Muscle of arm (tissue), 12 donors: ENCODE measurements around the gene DCDC2B. TPM values are rescaled to one million over a fixed set of nuclear protein-coding genes. Genes with fewer than 3 reads are reported as not detected.
A peak's percentile ranks its signal among the peaks of the same experiment; 100 is the strongest.

Source experiments
- DNase-seq: peaks from one replicate; pipeline ENCODE4 v3.0.0-alpha.2; 2013
- polyA plus RNA-seq, 12 donors: library from polyadenylated mRNA; unstranded; fragments of 120-200 nt; gene quantifications; one replicate each; pipeline ENCODE4 v1.2.1, GENCODE V29; 2013; ENCODE audit not compliant: insufficient read length in 12 of 12

Gene DCDC2B
- polyA plus RNA-seq, 12 donors: 0.17 to 1.3 (median 0.47) TPM; not detected in 2

GRCh38 chr1:32195972-32196823 lies 12.7 kb upstream of the DCDC2B start:
- no peak for DNase-seq

GRCh38 chr1:32197074-32197473 lies 11.8 kb upstream of the DCDC2B start:
- DNase-seq: no peak

DNA sequence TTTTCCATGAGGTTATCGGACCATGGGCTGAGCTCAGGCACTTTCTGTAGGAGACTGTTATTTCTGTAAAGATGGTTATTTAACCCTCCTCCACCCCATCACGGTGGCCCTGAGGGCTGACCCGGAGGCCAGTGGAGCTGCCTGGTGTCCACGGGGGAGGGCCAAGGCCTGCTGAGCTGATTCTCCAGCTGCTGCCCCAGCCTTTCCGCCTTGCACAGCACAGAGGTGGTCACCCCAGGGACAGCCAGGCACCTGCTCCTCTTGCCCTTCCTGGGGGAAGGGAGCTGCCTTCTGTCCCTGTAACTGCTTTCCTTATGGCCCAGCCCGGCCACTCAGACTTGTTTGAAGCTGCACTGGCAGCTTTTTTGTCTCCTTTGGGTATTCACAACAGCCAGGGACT lies 11.1 kb upstream of the DCDC2B start:
- DNase-seq: no peak

GRCh38 chr1:32198237-32199042 lies 10.4 kb upstream of the DCDC2B start:
- DNase-seq: no peak

DNA sequence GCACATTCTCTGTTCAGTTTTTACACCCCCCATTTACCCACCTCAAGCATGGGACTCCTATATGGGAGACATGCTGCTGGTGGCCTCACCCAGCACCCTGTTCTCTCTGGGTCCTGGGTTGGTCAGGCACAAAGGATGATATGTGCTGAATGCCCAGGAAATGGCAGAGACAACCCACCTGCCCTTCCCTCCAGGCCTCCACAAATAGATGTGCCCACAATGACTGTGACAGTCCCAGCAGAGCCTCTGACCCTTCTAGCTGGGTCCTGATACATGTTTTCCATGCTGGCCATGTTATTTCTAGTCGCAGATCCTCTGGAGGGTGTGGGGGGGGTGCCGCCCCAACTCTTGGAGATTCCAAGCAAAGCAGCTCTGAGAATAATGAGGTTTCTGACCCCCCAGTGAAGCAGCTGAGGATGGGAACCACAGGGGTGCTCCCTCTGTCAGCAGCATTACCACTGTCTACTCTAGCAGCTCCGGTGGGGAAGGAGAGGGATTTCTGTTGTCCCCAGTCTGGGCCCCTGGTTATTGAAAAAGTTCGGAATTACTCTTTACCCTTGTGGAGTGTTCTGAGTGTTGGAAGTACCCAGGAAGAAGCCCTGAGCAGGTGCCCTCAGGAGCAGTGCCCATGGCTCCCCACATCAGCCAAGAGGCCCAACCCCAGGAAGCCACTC lies 9.7 kb upstream of the DCDC2B start:
- no peak for DNase-seq

GRCh38 chr1:32199717-32200072 lies 9.2 kb upstream of the DCDC2B start:
- no peak for DNase-seq

DNA sequence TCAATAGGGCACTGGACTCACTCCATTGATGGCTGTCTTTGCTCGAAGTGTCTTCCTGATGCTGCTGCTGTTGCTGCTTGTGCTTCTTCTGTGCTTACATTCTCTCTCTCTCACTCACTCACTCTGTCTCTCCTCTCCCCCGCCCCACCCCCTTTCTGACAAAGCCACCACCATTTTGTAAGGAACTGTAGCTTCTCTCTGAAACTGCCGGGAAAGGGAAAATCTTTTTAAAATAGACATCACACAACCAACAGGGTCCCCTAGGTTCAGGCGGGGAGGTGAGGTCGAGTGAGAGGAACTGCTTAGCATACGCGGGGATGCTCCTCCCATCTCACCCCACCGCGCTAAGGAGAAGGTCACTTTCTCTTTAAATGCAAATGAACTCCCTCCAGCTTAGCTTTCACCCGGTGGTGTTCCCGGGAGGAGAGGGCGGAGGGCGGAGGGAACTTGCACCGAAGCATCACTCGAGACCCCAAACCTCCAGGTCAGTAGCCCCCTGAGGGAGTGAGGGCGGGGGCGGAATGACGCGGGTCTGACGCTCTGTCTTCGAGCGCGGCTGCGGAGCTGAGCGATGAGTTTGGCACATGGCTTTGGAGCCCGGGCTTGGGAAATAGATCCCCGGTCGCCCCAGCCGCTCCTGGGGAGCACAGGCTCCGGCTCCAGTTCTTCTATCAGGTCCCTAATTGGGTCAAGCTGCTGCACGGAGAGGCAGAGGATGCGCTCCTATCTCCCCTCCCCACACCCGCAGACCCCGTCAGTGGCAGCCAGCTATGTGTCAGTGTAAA lies 8.5 kb upstream of the DCDC2B start, which contains the start of gene CCDC28B:
Gene CCDC28B (plus strand): TSS at position 370 of the 785 bp plus-strand sequence. CDS start 1,341 bp downstream, outside the sequence.
- DNase-seq: peak; percentile 85

GRCh38 chr1:32201011-32201855 lies 7.7 kb upstream of the DCDC2B start:
- DNase-seq: peak; percentile 67

DNA sequence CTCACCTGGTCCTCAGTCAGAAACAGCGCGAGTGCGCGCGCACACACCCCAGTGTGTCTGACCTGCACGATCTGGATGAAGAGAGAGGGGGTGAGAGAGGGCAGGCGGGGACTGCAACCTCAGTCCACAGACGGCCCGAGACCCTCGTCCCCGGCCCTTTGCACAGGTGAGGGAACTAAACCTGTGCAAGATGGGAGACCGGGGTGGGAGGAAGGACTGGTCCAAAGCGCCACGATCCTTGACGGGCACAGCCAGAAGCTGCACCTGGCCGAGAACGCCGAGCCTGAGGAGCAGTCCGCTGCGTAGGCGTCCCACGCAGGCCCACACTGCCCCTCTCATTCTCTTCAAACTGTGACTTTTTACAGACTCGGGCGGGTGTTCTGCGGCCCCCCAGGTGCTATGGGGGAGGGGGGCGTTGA lies 3.9 kb upstream of the DCDC2B start:
- DNase-seq: no peak

DNA sequence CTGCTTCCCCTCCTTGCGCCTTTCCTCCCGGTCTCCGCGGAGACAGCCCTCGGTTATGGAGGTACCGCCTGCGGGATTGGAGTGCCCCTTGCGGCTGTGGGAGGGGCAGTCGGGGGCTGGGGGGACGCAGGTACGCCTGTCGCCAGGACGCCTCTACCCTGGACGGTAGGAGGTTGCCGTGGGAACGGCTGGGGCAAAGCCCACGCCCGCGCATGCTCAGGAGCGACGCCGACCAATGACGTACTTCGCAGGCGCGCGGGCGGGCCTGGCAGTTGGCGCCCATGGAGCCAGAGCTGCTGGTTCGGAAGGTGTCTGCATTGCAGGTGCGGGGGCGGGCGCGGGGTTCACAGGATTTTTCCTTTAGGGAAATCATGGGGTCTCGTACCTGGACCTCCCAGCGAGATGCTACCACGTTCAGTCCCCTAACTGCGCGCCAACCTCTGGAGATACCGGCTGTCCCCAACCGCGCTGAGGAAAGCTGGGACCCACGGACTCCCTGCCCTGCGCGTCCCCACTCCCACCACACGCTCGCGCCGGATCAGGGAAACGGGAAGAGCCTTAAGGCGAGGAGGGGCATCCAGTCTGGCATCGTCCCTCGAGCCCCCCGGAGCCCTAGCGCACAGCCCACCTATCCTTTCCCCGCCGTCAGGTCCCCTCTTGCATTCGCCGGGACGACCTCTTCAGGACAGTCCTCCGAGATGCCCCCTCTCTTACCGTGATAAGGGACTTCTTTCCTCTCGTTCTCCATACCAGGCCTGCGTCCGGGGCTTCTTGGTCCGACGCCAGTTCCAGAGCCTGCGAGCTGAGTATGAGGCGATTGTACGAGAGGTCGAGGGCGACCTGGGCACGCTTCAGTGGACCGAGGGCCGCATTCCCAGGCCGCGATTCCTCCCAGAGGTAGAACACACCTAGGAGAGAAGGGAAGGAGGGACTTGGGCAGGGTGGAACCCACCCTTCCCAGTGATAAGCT lies 3.2 kb upstream of the DCDC2B start, which contains the start of gene IQCC:
Gene IQCC (plus strand): TSS at position 271 of the 970 bp plus-strand sequence. CDS start 11 bp downstream, at position 282.
- DNase-seq: peak; percentile 88

DNA sequence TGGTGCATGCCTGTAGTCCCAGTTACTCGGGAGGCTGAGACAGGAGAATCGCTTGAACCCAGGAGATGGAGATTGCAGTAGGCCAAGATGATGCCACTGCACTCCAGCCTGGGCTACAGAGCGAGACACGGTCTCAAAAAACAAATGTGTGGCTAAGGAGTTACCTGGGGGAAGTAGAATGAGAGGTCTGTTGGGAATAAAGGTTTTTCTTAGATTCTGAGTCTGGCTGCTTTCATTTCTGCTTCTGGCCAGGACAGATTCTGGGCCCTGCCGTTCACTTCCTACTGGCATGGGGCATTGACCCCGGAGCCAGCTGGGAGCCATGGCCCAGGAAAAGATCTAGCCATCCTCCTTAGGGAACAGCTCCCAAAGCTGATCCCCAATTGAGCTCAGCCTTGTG lies 420 bp upstream of the DCDC2B start:
- no peak for DNase-seq

- peak; percentile 46 for DNase-seq
Observed at GRCh38 chr1:32215629-32216480, 7.0 kb downstream of the DCDC2B start.

- no peak for DNase-seq
Observed at GRCh38 chr1:32216566-32216965, 7.7 kb downstream of the DCDC2B start.

- DNase-seq: no peak
Observed at GRCh38 chr1:32219022-32219421, 10.1 kb downstream of the DCDC2B start.

DNA sequence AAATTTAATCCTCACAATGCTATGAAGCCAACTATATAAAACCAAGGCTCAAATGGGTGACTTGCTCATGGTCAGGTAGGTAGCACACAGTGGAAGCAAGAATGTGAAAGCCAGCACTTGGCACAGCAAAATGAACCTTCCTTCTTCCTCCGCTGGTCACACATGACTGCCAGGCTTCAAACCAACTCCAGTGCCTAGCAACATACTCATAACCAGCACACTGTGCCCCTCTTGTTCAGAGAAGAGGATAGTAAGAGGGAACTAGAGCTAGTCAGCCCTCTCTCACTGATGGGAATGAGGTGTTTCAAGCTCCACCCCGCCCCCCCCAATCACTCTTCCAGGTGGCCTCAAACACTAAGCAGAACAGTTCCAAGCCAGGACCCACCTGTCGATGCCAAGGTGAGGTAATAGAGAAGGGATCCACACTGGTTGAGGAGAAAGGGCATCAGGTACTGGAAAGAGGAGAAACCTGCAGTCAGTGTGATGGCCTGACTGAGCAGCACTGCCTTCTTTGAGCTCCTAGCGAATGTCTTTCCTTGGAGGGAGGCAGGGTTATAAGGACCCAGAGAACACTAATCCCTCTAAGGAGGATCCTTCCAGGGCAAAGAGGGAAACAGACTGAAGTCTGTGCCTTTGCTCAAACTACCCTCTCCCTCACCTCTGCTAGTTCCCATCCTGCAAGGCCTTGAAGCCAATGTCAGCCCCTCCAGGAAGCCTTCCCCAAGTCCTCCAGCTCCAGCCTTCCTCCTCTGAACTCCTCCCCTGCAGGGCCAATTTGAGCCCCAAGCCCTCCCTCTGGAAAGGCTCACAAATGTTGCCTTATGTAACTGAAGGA lies 12.1 kb downstream of the DCDC2B start:
- DNase-seq: no peak

DNA sequence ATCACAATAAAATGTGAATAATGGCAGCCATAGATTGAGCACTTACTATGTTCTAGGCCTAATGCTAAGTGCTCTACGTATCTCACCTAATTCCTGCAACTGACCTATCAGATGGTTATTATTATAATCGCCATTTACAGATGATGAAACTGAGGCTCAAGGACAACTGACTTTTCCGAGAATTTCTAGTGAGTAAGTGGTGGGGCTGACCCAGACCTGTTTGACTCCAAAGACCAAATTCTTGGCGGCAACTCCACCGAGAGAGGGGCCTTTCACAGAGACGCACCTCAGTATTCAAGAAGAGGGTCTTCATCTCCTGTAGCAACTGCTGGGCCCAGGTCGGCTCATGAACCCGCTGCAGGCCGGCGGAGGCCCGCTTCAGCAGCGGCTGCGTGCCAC lies 12.7 kb downstream of the DCDC2B start:
- no peak for DNase-seq
